HepG2 (cell line): Measurements from ENCODE around the gene NEU1. TPM values are rescaled to one million over a fixed set of nuclear protein-coding genes. Genes with fewer than 3 reads are reported as not detected.

Experiments used
- ATRX ChIP-seq: sonication (generic); formaldehyde crosslinking; IDR thresholded peaks from 2 replicates; pipeline ENCODE4 v1.4.0; 2020; ENCODE audit warnings: missing genetic modification reagents, borderline replicate concordance
- CHCHD3 ChIP-seq: sonication (generic); formaldehyde crosslinking; IDR thresholded peaks from 2 replicates; pipeline ENCODE4 v1.8.0; 2022; ENCODE audit warnings: mild to moderate bottlenecking, missing genetic modification reagents, moderate library complexity
- DPF2 ChIP-seq: sonication (generic); formaldehyde crosslinking; IDR thresholded peaks from 2 replicates; pipeline ENCODE4 v1.4.0; 2020; ENCODE audit warnings: mild to moderate bottlenecking, low read depth, missing genetic modification reagents, borderline replicate concordance
- ESRRA ChIP-seq: sonication (generic); formaldehyde crosslinking; IDR thresholded peaks from 2 replicates; pipeline ENCODE4 v1.5.1; 2020; ENCODE audit warnings: mild to moderate bottlenecking, low read depth, missing genetic modification reagents
- FOSL1 ChIP-seq: sonication (generic); formaldehyde crosslinking; IDR thresholded peaks from 2 replicates; pipeline ENCODE4 v1.9.0; 2021; ENCODE audit warnings: missing genetic modification reagents, borderline replicate concordance
- GTF3A ChIP-seq: sonication (generic); formaldehyde crosslinking; conservative IDR thresholded peaks from 2 replicates; pipeline ENCODE4 v1.4.0; 2020; ENCODE audit warnings: mild to moderate bottlenecking, missing genetic modification reagents
- HNF4G ChIP-seq, 2 experiments: sonication (generic) in 1 of 2; formaldehyde crosslinking in 1 of 2; IDR thresholded peaks; 2 replicates each; pipeline versions ENCODE4 v1.4.0 to v1.6.1; 2011 to 2020; ENCODE audit warnings: borderline replicate concordance in 2 of 2, low read depth in 2 of 2, mild to moderate bottlenecking in 2 of 2, low read length in 1 of 2, missing genetic modification reagents in 1 of 2, moderate library complexity in 1 of 2
- HOXA3 ChIP-seq: sonication (generic); formaldehyde crosslinking; IDR thresholded peaks from 2 replicates; pipeline ENCODE4 v1.5.0; 2020; ENCODE audit warnings: missing genetic modification reagents
- KAT7 ChIP-seq: IDR thresholded peaks from 2 replicates; pipeline ENCODE4 v1.6.1; 2018; ENCODE audit warnings: borderline replicate concordance, missing compliant biosample characterization
- MBNL3 ChIP-seq: fragments of 250-450 bp; sonication (Bioruptor Pico); conservative IDR thresholded peaks from 2 replicates; pipeline ENCODE4 v1.8.0; 2022; ENCODE audit warnings: mild to moderate bottlenecking, inconsistent platforms
- NFE2L2 ChIP-seq: fragments of 150-350 bp; IDR thresholded peaks from 2 replicates; pipeline ENCODE4 v1.6.1; 2014; ENCODE audit warnings: low read length
- NFIB ChIP-seq: sonication (generic); formaldehyde crosslinking; IDR thresholded peaks from 2 replicates; pipeline ENCODE4 v1.9.0; 2021; ENCODE audit warnings: missing genetic modification reagents, mild to moderate bottlenecking, borderline replicate concordance
- PHF8 ChIP-seq: sonication (generic); formaldehyde crosslinking; IDR thresholded peaks from 2 replicates; pipeline ENCODE4 v1.5.0; 2020; ENCODE audit warnings: missing genetic modification reagents
- TAF15 ChIP-seq: fragments of 200-400 bp; formaldehyde crosslinking; IDR thresholded peaks from one replicate; pipeline ENCODE4 v1.6.1; 2018; ENCODE audit warnings: mild to moderate bottlenecking, low read depth, low read length; ENCODE audit not compliant: poor library complexity, severe bottlenecking
- TCF7 ChIP-seq: sonication (generic); IDR thresholded peaks from 2 replicates; pipeline ENCODE4 v1.6.1; 2016; ENCODE audit warnings: antibody characterized with exemption, low read depth
- TMF1 ChIP-seq: sonication (generic); formaldehyde crosslinking; IDR thresholded peaks from 2 replicates; pipeline ENCODE4 v1.8.1; 2022; ENCODE audit warnings: low read depth, missing genetic modification reagents
- ZNF276 ChIP-seq: sonication (generic); formaldehyde crosslinking; IDR thresholded peaks from 2 replicates; pipeline ENCODE4 v1.4.0; 2020; ENCODE audit warnings: mild to moderate bottlenecking, low read depth, missing genetic modification reagents
- ZNF546 ChIP-seq: sonication (generic); formaldehyde crosslinking; conservative IDR thresholded peaks from 2 replicates; pipeline ENCODE4 v1.8.1; 2023; ENCODE audit warnings: mild to moderate bottlenecking, missing genetic modification reagents
- ZNF713 ChIP-seq: sonication (generic); formaldehyde crosslinking; IDR thresholded peaks from 2 replicates; pipeline ENCODE4 v1.4.0; 2020; ENCODE audit warnings: mild to moderate bottlenecking, missing genetic modification reagents
- polyA plus RNA-seq, 8 experiments: library from polyadenylated mRNA; depleted of rRNA in 3 of 8; stranded (reverse) in 7 of 8; unstranded in 1 of 8; fragments of >200 nt; fragmentation: Illumina TruSeq in 4 of 8; extraction: Trizol in 4 of 8; gene quantifications; 2 replicates each; pipeline versions ENCODE4 v1.2.1 to v1.2.3, GENCODE V29; 2011 to 2016; ENCODE audit warnings: low read depth in 4 of 8, missing spikeins in 1 of 8, mixed read lengths in 1 of 8; ENCODE audit not compliant: insufficient read depth in 1 of 8
- total RNA-seq, 5 experiments: library from RNA; depleted of rRNA; stranded (reverse); fragments of >200 nt; fragmentation: Illumina TruSeq; extraction: Trizol; gene quantifications; 2 replicates each; pipeline ENCODE4 v1.2.3, GENCODE V29; 2016; ENCODE audit warnings: low read depth in 1 of 5
- TF ChIP-seq, protein P1 (sequence below), 2 experiments: sonication (generic) in 1 of 2; formaldehyde crosslinking in 1 of 2; IDR thresholded peaks; 2 replicates each; pipeline versions ENCODE4 v1.4.0 to v1.6.1; 2018 to 2020; ENCODE audit warnings: missing genetic modification reagents in 2 of 2, borderline replicate concordance in 1 of 2, low read depth in 1 of 2, mild to moderate bottlenecking in 1 of 2, missing biosample characterization in 1 of 2
- TF ChIP-seq, protein P2 (sequence below): sonication (generic); formaldehyde crosslinking; IDR thresholded peaks from 2 replicates; pipeline ENCODE4 v1.8.0; 2022; ENCODE audit warnings: mild to moderate bottlenecking, missing genetic modification reagents, moderate library complexity
- TF ChIP-seq, protein P3 (sequence below): sonication (generic); formaldehyde crosslinking; IDR thresholded peaks from 2 replicates; pipeline ENCODE4 v1.4.0; 2020; ENCODE audit warnings: mild to moderate bottlenecking, missing genetic modification reagents

The NEU1 gene
- total and polyA plus RNA-seq, 2 of the 13 experiments (the other 11 are each of a cell fraction or from before 2014, with no cell fraction given): 215 to 297 TPM

DNA sequence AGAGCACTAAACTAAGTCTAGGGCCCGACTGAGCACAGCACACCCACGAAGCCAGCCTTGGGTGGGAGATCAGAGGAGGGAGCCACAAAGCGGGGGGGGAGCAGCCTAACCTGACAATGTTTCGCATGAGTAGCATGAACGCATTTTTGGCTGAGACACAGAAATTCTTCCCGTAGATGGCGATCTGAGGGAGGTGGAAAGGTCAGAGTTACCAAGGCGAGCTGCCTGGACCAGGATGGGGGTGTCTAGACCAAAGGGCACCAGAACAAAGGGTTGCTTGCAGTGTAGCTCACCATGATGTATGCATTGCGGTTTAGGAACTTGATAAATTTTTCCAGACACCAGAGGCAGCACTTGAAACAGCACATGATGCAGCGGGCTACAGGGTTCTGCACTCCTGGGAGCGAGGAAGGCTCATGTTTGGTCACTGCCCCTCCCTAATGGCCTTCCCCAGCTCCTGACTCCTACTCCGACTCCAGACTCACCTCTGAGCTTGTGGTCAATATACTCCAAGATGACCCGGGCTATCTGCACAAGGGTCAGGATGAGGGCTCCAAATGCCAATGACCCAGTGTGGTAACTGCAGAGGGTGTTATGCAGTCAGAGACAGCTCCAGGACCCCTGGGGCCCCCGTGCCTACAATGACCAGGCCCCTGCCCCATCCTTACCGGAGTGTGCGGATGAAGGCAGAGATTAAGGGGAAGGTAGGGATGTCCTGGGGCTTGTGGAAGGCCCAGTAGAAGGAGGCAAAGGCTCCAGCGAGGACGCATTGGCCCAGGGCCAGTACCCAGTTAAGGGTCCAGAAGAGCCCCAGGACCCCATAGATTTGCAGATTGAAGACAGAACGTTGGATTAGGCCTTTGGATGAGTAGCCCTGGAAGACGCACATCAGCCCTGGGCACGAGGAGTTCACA lies 2.8 kb upstream of the NEU1 start (continued):
- TF ChIP-seq, protein P1, sequence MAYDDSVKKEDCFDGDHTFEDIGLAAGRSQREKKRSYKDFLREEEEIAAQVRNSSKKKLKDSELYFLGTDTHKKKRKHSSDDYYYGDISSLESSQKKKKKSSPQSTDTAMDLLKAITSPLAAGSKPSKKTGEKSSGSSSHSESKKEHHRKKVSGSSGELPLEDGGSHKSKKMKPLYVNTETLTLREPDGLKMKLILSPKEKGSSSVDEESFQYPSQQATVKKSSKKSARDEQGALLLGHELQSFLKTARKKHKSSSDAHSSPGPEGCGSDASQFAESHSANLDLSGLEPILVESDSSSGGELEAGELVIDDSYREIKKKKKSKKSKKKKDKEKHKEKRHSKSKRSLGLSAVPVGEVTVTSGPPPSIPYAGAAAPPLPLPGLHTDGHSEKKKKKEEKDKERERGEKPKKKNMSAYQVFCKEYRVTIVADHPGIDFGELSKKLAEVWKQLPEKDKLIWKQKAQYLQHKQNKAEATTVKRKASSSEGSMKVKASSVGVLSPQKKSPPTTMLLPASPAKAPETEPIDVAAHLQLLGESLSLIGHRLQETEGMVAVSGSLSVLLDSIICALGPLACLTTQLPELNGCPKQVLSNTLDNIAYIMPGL (CRISPR knock-in tag; IDR thresholded peaks at IDR 0.05; ENCODE audit: borderline replicate concordance in 1 of 2, low read depth in 1 of 2): peak; percentile 49 to 72
- TF ChIP-seq PHF8 (CRISPR knock-in tag): peak; percentile 48; the same call in 1 of the 2 replicates
- peak; percentile 81; the same call in 1 of the 2 replicates for TF ChIP-seq TMF1 (CRISPR knock-in tag)
- TF ChIP-seq ZNF276 (CRISPR knock-in tag): no peak
- no peak; the same call in 1 of the 2 replicates for TF ChIP-seq ZNF546 (CRISPR knock-in tag)
- TF ChIP-seq HNF4G (IDR thresholded peaks at IDR 0.05; ENCODE audit: borderline replicate concordance, low read depth, low read length): peak; percentile 99
- TF ChIP-seq HNF4G (CRISPR knock-in tag; IDR thresholded peaks at IDR 0.05; ENCODE audit: borderline replicate concordance, low read depth): peak; percentile 97
- no peak for TF ChIP-seq TAF15
- TF ChIP-seq DPF2 (CRISPR knock-in tag): no peak
- TF ChIP-seq, protein P2, sequence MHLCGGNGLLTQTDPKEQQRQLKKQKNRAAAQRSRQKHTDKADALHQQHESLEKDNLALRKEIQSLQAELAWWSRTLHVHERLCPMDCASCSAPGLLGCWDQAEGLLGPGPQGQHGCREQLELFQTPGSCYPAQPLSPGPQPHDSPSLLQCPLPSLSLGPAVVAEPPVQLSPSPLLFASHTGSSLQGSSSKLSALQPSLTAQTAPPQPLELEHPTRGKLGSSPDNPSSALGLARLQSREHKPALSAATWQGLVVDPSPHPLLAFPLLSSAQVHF: no peak
- TF ChIP-seq NFIB (CRISPR knock-in tag): no peak
- peak; percentile 90 for TF ChIP-seq TCF7
- TF ChIP-seq MBNL3: no peak
- no peak; the same call in 1 of the 2 replicates for TF ChIP-seq ZNF713
- TF ChIP-seq, protein P3, sequence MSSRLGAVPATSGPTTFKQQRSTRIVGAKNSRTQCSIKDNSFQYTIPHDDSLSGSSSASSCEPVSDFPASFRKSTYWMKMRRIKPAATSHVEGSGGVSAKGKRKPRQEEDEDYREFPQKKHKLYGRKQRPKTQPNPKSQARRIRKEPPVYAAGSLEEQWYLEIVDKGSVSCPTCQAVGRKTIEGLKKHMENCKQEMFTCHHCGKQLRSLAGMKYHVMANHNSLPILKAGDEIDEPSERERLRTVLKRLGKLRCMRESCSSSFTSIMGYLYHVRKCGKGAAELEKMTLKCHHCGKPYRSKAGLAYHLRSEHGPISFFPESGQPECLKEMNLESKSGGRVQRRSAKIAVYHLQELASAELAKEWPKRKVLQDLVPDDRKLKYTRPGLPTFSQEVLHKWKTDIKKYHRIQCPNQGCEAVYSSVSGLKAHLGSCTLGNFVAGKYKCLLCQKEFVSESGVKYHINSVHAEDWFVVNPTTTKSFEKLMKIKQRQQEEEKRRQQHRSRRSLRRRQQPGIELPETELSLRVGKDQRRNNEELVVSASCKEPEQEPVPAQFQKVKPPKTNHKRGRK (CRISPR knock-in tag): no peak
- TF ChIP-seq NFE2L2: no peak
- no peak for TF ChIP-seq ATRX (CRISPR knock-in tag)
- TF ChIP-seq ESRRA (CRISPR knock-in tag): peak; percentile 59; the same call in 1 of the 2 replicates
- no peak for TF ChIP-seq FOSL1 (CRISPR knock-in tag)
- TF ChIP-seq HOXA3 (CRISPR knock-in tag): peak; percentile 89
- no peak for TF ChIP-seq GTF3A (CRISPR knock-in tag)
- no peak for TF ChIP-seq CHCHD3 (CRISPR knock-in tag)
- no peak for TF ChIP-seq KAT7 (CRISPR knock-in tag)
